SK-N-SH (cell line): ENCODE results near the gene CPB2. TPM values are rescaled to one million over a fixed set of nuclear protein-coding genes. Genes with fewer than 3 reads are reported as not detected.

Experiments used
- CTCF ChIA-PET: fragments of 300-600, 350-600 bp; formaldehyde crosslinking; extraction: SDS; loops from one replicate; lab custom pipeline; 2021; lab: Yijun Ruan, JAX
- POLR2A ChIA-PET: fragments of 350-600 bp; sonication (Branson Sonifier 250); formaldehyde crosslinking; extraction: SDS; loops from one replicate; lab custom pipeline; 2020; ENCODE audit warnings: antibody characterized with exemption, inconsistent platforms; lab: Yijun Ruan, JAX
- DNase-seq: peaks from one replicate; pipeline ENCODE4 v3.0.0; 2012
- H2AFZ ChIP-seq: fragments of 200-600 bp; sonication (generic); 2 replicates; pipeline ENCODE4 v1.8.1; 2016; ENCODE audit warnings: antibody characterized with exemption, mild to moderate bottlenecking, low read depth
- H3F3A ChIP-seq: fragments of 200-600 bp; sonication (generic); replicated peaks from 2 replicates; pipeline ENCODE3; 2016; ENCODE audit warnings: antibody characterized with exemption, mild to moderate bottlenecking; ENCODE audit not compliant: insufficient read depth
- H3K27ac ChIP-seq, 2 experiments: fragments of 200-500 bp in 1 of 2; fragments of 200-600 bp in 1 of 2; sonication (Bioruptor generic) in 1 of 2; sonication (generic), shearing (Covaris generic) in 1 of 2; 2 replicates each; pipeline versions ENCODE4 v1.5.1 to v1.6.1; 2014 to 2016; ENCODE audit warnings: low read depth in 2 of 2, inconsistent platforms in 1 of 2, low read length in 1 of 2, mild to moderate bottlenecking in 1 of 2, mixed read lengths in 1 of 2
- H3K27me3 ChIP-seq: fragments of 200-600 bp; sonication (generic), shearing (Covaris generic); 2 replicates; pipeline ENCODE4 v1.6.1; 2016; ENCODE audit warnings: mixed run types; ENCODE audit not compliant: insufficient read depth
- H3K36me3 ChIP-seq, 2 experiments: fragments of 200-500 bp in 1 of 2; fragments of 200-600 bp in 1 of 2; sonication (Bioruptor generic) in 1 of 2; sonication (generic) in 1 of 2; replicated peaks in 1 of 2; 2 replicates each; pipeline versions ENCODE3 to v1.5.1; 2014 to 2016; ENCODE audit warnings: low read length in 1 of 2, mild to moderate bottlenecking in 1 of 2; ENCODE audit not compliant: insufficient read depth in 2 of 2, control insufficient read depth in 1 of 2
- H3K4me1 ChIP-seq, 2 experiments: fragments of 200-500 bp in 1 of 2; fragments of 200-600 bp in 1 of 2; sonication (Bioruptor generic) in 1 of 2; sonication (generic), shearing (Covaris generic) in 1 of 2; 2 replicates each; pipeline versions ENCODE4 v1.5.1 to v1.6.1; 2014 to 2016; ENCODE audit warnings: low read depth in 1 of 2, low read length in 1 of 2, mixed run types in 1 of 2; ENCODE audit not compliant: insufficient read depth in 2 of 2, control insufficient read depth in 1 of 2
- H3K4me2 ChIP-seq: fragments of 200-600 bp; sonication (generic), shearing (Covaris generic); 2 replicates; pipeline ENCODE4 v1.6.1; 2017; ENCODE audit warnings: mixed run types
- H3K4me3 ChIP-seq, 2 experiments: fragments of 200-500 bp in 1 of 2; fragments of 200-600 bp in 1 of 2; sonication (Bioruptor generic) in 1 of 2; sonication (generic), shearing (Covaris generic) in 1 of 2; 2 replicates each; pipeline versions ENCODE4 v1.5.1 to v1.8.1; 2014 to 2016; ENCODE audit warnings: low read depth in 2 of 2, inconsistent platforms in 1 of 2, low read length in 1 of 2, mild to moderate bottlenecking in 1 of 2, mixed read lengths in 1 of 2, moderate library complexity in 1 of 2
- H3K79me2 ChIP-seq: fragments of 200-600 bp; sonication (generic); 2 replicates; pipeline ENCODE4 v1.8.1; 2017; ENCODE audit warnings: mild to moderate bottlenecking; ENCODE audit not compliant: insufficient read depth
- H3K9ac ChIP-seq: fragments of 200-600 bp; sonication (generic); 2 replicates; pipeline ENCODE4 v1.6.1; 2017; ENCODE audit warnings: mixed run types
- H3K9me2 ChIP-seq: fragments of 200-600 bp; sonication (generic); 2 replicates; pipeline ENCODE4 v1.6.1; 2017; ENCODE audit warnings: mixed run types
- H3K9me3 ChIP-seq: fragments of 200-600 bp; sonication (generic); 2 replicates; pipeline ENCODE4 v1.6.1; 2017; ENCODE audit warnings: mixed run types, mild to moderate bottlenecking, moderate library complexity
- H4K20me1 ChIP-seq: fragments of 200-600 bp; sonication (generic); 2 replicates; pipeline ENCODE4 v1.6.1; 2017; ENCODE audit warnings: mild to moderate bottlenecking, mixed run types; ENCODE audit not compliant: insufficient read depth
- EP300 ChIP-seq, 2 experiments: IDR thresholded peaks; 2 replicates each; pipeline versions ENCODE4 v1.4.0 to v1.6.1; 2012; ENCODE audit warnings: borderline replicate concordance in 1 of 2, low read depth in 1 of 2, low read length in 1 of 2
- GATA2 ChIP-seq: sonication (generic); formaldehyde crosslinking; IDR thresholded peaks from 2 replicates; pipeline ENCODE4 v1.5.0; 2020; ENCODE audit warnings: mild to moderate bottlenecking, missing genetic modification reagents
- JUND ChIP-seq: IDR thresholded peaks from 2 replicates; pipeline ENCODE4 v1.4.0; 2012
- MEF2A ChIP-seq: IDR thresholded peaks from 2 replicates; pipeline ENCODE4 v1.4.0; 2012; ENCODE audit warnings: low read depth, borderline replicate concordance
- NFIC ChIP-seq: IDR thresholded peaks from 2 replicates; pipeline ENCODE4 v1.4.0; 2012; ENCODE audit warnings: borderline replicate concordance
- NRF1 ChIP-seq: IDR thresholded peaks from 2 replicates; pipeline ENCODE4 v1.6.1; 2012; ENCODE audit warnings: low read depth, mild to moderate bottlenecking, low read length
- RAD21 ChIP-seq: IDR thresholded peaks from 2 replicates; pipeline ENCODE4 v1.6.1; 2012; ENCODE audit warnings: mild to moderate bottlenecking, low read length
- RCOR1 ChIP-seq: fragments of 150-350 bp; IDR thresholded peaks from 2 replicates; pipeline ENCODE4 v1.6.1; 2017; ENCODE audit warnings: antibody characterized with exemption, low read length
- RFX5 ChIP-seq: IDR thresholded peaks from 2 replicates; pipeline ENCODE4 v1.6.1; 2012; ENCODE audit warnings: mild to moderate bottlenecking, improper control_type of control experiment, low read length
- SIN3A ChIP-seq: IDR thresholded peaks from 2 replicates; pipeline ENCODE4 v1.6.1; 2012; ENCODE audit warnings: low read depth, mild to moderate bottlenecking, low read length, moderate library complexity, borderline replicate concordance
- SMC3 ChIP-seq: IDR thresholded peaks from 2 replicates; pipeline ENCODE4 v1.6.1; 2012; ENCODE audit warnings: low read depth, low read length, improper control_type of control experiment
- WGBS: methylation state at CpG from one replicate; pipeline ENCODE4 v1.1.6; 2017; ENCODE audit warnings: low lambda C conversion rate; 5-methylcytosine and 5-hydroxymethylcytosine counted together
- polyA plus RNA-seq, 3 experiments: library from polyadenylated mRNA; depleted of rRNA; stranded (reverse); fragments of >200 nt; gene quantifications; 2 replicates each; pipeline ENCODE4 v1.2.3, GENCODE V29; 2012
- TF ChIP-seq, protein P1 (sequence below): IDR thresholded peaks from 2 replicates; pipeline ENCODE4 v1.4.0; 2012; ENCODE audit warnings: low read depth
- TF ChIP-seq, protein P2 (sequence below): IDR thresholded peaks from 2 replicates; pipeline ENCODE4 v1.4.0; 2012; ENCODE audit warnings: low read depth, borderline replicate concordance
- TF ChIP-seq, protein P3 (sequence below): fragments of 150-350 bp; IDR thresholded peaks from 2 replicates; pipeline ENCODE4 v1.6.1; 2017; ENCODE audit warnings: antibody characterized with exemption, low read length, low read depth, borderline replicate concordance
- TF ChIP-seq, protein P4 (sequence below): IDR thresholded peaks from 2 replicates; pipeline ENCODE4 v1.6.1; 2012; ENCODE audit warnings: mild to moderate bottlenecking, low read depth, low read length, moderate library complexity
- TF ChIP-seq, protein P5 (sequence below): fragments of 150-350 bp; IDR thresholded peaks from 2 replicates; pipeline ENCODE4 v1.6.1; 2016; ENCODE audit warnings: mild to moderate bottlenecking, low read depth, low read length

CPB2 gene
- polyA plus RNA-seq, 1 of the 3 experiments (the other 2 are of a cell fraction), result not detected

- Histone ChIP-seq H3K36me3 (peaks cover 51 to 59% of the 10 kb centered on the region in 2 experiments), H4K20me1 (peaks cover 14% of the 10 kb centered on the region; the same call in 1 of the 2 replicates), H3K9me3 (no peaks in the 10 kb centered on the region), H3K4me1 (no peaks in the 10 kb centered on the region; a peak in 2 of 4 replicates), H3K27me3 (no peaks in the 10 kb centered on the region), H3K4me2 (no peak overlapping the region), H3K9ac (no peak overlapping the region), H3K4me3 (no peak overlapping the region), H3K9me2 (no peaks in the 10 kb centered on the region), H3K27ac (no peak overlapping the region), H3K79me2 (peaks cover 74% of the 10 kb centered on the region), H2AFZ (no peak overlapping the region), H3F3A (peaks cover 10% of the 10 kb centered on the region)
- TF ChIP-seq RFX5 (no peak), EP300 (IDR thresholded peaks at IDR 0.05; ENCODE audit: borderline replicate concordance in 1 of 2, low read depth in 1 of 2, low read length in 1 of 2) (no peak), NRF1 (no peak), GATA2 (CRISPR knock-in tag) (no peak), JUND (no peak), SIN3A (no peak), MEF2A (no peak), NFIC (no peak), RCOR1 (no peak), RAD21 (no peak), SMC3 (no peak)
- TF ChIP-seq, protein P1, sequence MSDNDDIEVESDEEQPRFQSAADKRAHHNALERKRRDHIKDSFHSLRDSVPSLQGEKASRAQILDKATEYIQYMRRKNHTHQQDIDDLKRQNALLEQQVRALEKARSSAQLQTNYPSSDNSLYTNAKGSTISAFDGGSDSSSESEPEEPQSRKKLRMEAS, result no peak
- TF ChIP-seq, protein P2, sequence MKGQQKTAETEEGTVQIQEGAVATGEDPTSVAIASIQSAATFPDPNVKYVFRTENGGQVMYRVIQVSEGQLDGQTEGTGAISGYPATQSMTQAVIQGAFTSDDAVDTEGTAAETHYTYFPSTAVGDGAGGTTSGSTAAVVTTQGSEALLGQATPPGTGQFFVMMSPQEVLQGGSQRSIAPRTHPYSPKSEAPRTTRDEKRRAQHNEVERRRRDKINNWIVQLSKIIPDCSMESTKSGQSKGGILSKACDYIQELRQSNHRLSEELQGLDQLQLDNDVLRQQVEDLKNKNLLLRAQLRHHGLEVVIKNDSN, result no peak
- TF ChIP-seq, protein P3, sequence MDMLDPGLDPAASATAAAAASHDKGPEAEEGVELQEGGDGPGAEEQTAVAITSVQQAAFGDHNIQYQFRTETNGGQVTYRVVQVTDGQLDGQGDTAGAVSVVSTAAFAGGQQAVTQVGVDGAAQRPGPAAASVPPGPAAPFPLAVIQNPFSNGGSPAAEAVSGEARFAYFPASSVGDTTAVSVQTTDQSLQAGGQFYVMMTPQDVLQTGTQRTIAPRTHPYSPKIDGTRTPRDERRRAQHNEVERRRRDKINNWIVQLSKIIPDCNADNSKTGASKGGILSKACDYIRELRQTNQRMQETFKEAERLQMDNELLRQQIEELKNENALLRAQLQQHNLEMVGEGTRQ, result no peak
- TF ChIP-seq, protein P4, sequence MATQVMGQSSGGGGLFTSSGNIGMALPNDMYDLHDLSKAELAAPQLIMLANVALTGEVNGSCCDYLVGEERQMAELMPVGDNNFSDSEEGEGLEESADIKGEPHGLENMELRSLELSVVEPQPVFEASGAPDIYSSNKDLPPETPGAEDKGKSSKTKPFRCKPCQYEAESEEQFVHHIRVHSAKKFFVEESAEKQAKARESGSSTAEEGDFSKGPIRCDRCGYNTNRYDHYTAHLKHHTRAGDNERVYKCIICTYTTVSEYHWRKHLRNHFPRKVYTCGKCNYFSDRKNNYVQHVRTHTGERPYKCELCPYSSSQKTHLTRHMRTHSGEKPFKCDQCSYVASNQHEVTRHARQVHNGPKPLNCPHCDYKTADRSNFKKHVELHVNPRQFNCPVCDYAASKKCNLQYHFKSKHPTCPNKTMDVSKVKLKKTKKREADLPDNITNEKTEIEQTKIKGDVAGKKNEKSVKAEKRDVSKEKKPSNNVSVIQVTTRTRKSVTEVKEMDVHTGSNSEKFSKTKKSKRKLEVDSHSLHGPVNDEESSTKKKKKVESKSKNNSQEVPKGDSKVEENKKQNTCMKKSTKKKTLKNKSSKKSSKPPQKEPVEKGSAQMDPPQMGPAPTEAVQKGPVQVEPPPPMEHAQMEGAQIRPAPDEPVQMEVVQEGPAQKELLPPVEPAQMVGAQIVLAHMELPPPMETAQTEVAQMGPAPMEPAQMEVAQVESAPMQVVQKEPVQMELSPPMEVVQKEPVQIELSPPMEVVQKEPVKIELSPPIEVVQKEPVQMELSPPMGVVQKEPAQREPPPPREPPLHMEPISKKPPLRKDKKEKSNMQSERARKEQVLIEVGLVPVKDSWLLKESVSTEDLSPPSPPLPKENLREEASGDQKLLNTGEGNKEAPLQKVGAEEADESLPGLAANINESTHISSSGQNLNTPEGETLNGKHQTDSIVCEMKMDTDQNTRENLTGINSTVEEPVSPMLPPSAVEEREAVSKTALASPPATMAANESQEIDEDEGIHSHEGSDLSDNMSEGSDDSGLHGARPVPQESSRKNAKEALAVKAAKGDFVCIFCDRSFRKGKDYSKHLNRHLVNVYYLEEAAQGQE, result no peak
- TF ChIP-seq, protein P5, sequence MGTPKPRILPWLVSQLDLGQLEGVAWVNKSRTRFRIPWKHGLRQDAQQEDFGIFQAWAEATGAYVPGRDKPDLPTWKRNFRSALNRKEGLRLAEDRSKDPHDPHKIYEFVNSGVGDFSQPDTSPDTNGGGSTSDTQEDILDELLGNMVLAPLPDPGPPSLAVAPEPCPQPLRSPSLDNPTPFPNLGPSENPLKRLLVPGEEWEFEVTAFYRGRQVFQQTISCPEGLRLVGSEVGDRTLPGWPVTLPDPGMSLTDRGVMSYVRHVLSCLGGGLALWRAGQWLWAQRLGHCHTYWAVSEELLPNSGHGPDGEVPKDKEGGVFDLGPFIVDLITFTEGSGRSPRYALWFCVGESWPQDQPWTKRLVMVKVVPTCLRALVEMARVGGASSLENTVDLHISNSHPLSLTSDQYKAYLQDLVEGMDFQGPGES, result no peak
- ChIA-PET CTCF (interaction anchor here (1.0 kb wide), 1 partner anchor 27 kb away, joined by 4 read pairs; no protein-coding TSS in a partner anchor), POLR2A (no interaction called here)
- 60% methylated on average over 2 of the region's 2 CpGs for WGBS
- no peak for DNase-seq
Measured at GRCh38 chr13:46040763-46041162, 64.1 kb downstream of the CPB2 start.
